ENCODE measurements around the gene TFF3.
A peak's percentile ranks its signal among the peaks of the same experiment; 100 is the strongest.

TFF3 gene

DNA sequence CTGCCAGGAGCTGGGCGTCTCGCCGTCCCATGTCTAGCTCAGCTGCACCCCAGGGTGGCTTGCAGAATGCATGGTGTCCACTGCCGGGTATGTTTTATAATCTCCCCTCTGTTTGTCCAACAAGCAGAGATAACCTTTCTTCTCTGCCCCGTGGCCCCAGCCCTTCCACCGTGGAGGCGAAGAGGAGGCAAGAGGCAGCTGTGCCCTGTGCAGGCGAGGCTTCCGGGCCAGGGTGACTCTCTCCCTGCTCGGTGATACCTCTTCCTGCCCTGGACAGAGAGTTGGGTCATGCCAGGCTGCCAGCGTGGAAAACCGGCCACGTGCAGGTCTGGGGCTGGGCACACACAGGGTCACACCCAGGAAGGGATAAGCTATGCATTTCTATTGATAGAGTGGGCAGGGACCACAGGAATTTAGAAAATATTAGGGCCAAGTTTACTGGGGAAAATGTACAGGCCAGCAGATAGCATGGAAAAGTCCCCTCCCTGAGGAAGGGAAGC lies 35.8 kb upstream of the TFF3 start, which contains the start of gene TFF2:
Gene TFF2, minus strand, starts transcription at position 68 of the 500 bp plus-strand sequence. Its CDS starts 37 bp downstream, at position 31.
- Mint-ChIP-seq H3K9me3 (peaks cover 9 to 26% of the 10 kb centered on the region in 2 donors), H3K27ac (no peak within 1 kb of the TSS)

DNA sequence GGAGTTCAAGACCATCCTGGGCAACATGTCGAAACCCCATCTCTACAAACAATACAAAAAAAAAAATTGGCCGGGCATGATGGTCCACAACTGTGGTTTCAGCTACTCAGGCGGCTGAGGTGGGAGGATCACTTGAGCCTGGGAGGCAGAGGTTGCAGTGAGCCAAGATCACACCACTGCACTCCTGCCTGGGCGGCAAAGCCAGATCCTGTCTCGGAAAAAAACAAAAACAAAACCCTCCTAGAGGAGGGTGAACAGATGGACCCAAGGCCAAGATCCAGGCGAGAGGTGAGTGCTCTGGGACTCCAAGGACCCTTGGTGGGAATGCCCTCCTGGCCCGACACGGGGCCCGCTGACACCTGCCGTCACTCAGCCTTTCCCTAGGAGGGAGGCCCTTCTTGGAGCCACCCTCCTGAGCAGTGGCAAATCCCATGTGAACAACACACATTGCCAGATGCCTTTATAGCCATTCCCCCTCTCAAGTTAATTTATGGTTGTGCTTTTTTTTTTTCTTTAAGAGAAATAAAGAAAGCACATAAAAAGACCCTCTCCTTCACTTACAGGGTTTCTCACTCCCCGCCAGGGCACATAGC lies 35.2 kb upstream of the TFF3 start:
- no peaks in the 10 kb centered on the region for H3K27me3 Mint-ChIP-seq
- no peak overlapping the region for H3K4me3 Mint-ChIP-seq
- no peak for ATAC-seq
- no peaks in the 10 kb centered on the region for H3K4me1 Mint-ChIP-seq
- H3K27ac Mint-ChIP-seq, result no peak overlapping the region
- peaks cover 9 to 22% of the 10 kb centered on the region in 2 donors for H3K9me3 Mint-ChIP-seq
- DNase-seq, result no peak

More for the DNA sequence above, 35.8 kb upstream of the TFF3 start, which contains the start of gene TFF2:
- Mint-ChIP-seq H3K4me1 (no peaks in the 10 kb centered on the region), H3K4me3 (no peak within 1 kb of the TSS), H3K27me3 (no peaks in the 10 kb centered on the region)
- ATAC-seq, result no peak
- DNase-seq, result no peak

DNA sequence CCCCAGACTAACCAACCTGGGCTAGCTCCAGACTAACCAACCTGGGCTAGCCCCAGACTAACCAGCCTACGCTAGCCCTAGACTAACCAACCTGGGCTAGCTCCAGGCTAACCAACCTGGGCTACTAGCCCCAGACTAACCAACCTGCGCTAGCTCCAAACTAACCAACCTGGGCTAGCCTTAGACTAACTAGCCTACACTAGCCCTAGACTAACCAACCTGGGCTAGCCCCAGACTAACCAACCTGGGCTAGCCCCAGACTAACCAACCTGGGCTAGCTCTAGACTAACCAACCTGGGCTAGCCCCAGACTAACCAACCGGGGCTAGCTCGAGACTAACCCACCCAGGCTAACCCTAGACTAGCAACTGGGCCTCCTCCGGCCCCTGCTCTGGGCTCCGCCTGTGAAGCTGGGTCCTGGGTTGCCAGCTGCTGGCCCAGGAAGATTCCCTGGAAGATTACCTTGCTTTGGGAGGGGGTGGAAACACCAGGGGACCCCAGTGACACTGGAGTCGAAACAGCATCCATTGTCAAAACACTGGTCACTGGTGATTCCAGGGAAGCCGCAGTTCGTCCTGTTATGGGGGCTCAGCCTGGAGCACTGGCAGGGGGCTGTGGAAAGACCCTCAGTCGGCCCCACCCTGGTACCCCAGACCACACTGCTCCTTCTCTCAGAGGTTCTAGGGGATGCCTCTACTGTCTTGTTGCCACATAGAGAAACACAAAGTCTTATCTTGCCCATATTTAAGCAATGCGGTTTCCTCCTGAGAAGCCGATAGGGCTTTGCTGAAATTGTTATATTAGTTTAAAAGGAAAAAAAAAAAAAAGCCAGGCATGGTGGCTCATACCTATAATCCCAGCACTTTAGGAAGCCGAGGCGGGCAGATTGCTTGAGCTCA lies 34.5 kb upstream of the TFF3 start:
- DNase-seq, result no peak
- Mint-ChIP-seq H3K27me3 (no peaks in the 10 kb centered on the region), H3K9me3 (peaks cover 5 to 15% of the 10 kb centered on the region in 2 donors), H3K4me1 (no peaks in the 10 kb centered on the region), H3K4me3 (no peak overlapping the region), H3K27ac (no peak overlapping the region)
- no peak for ATAC-seq

DNA sequence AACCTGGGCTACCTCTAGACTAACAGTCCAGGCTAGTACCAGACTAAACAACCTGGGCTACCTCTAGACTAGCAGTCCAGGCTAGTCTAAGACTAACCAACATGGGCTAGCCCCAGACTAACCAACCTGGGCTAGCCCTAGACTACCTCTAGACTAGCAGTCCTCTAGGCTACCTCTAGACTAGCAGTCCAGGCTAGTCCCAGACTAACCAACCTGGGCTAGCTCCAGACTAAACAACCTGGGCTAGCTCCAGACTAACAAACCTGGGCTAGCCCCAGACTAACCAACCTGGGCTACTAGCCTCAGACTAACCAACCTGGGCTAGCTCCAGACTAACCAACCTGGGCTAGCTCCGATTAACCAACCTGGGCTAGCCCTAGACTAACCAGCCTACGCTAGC lies 33.6 kb upstream of the TFF3 start:
- no peak for DNase-seq
- Mint-ChIP-seq H3K9me3 (peaks cover 4 to 10% of the 10 kb centered on the region in 2 donors), H3K27ac (no peak overlapping the region)

DNA sequence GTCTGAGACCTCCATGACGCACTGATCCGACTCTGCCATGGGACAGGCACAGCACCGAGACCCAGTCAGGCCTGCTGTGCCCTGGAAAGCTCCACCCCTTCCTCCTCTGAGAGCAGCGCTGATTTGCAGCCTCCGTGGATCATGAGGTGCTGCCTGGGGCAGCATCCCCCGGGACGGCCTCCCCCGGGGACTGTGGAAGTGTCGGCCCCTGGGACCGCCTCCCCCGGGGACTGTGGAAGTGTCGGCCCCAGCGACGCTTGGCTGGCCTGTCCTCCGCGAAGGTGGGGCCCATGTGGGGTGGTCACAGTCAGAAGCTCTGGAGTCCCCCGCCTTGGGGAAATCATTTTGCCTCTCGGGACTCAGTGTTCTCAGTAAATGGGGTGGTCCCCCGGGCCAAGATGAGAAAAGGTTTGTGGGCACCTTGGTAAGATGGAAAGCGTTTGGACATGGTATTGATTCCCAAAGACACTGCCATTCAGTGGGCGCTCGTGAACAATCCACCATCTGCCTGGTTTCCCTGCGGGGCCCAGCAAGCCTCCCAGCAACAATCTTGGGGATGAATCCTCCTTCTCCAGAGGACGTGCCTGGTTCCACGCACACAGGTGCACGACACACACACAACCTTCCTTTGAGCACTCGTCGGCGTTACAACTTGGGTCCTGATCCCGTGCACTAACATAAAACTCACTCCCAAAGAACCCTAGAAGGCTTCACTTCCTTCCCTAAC lies 32.6 kb upstream of the TFF3 start:
- Mint-ChIP-seq H3K4me1 (peaks cover 7% of the 10 kb centered on the region), H3K27me3 (no peaks in the 10 kb centered on the region), H3K4me3 (no peak overlapping the region), H3K9me3 (peaks cover 0 to under 1% of the 10 kb centered on the region in 2 donors), H3K27ac (no peak overlapping the region)
- ATAC-seq (no peak), DNase-seq (no peak)

More for the DNA sequence above, 33.6 kb upstream of the TFF3 start:
- H3K4me1 Mint-ChIP-seq, result no peaks in the 10 kb centered on the region
- no peak overlapping the region for H3K4me3 Mint-ChIP-seq
- no peaks in the 10 kb centered on the region for H3K27me3 Mint-ChIP-seq
- ATAC-seq, result no peak

DNA sequence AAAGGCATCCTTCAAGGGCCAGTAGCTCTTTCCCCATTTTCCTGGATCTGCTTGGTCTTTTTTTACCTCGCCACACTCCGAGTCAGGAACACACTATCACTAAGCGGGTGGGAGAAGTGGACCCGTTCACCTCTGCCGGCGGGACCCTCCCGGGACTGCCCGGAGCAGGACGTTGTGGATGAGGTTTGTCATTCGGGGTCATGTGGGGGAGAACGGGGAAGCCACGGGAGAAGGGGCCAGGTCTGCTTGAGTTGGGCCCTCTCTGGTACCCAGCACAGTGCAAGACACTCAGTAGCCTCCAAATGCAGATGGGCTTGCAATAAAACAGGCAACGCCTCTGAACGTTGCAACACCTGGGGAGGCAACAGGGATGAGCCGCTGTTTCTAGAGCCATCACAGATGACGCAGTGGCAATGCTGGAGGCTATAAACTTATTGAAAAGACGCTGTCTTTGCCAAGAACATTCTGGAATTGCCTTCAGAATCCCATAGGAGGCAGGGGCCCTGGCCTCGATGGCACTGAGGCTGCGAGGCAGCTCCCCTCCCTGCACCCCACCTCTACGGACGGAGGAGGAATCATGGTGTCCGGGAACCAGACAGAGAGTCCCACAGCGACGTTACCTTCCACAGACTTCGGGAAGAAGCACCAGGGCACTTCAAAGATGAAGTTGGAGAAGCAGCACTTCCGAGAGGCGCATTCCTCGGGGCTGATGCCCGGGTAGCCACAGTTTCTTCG lies 31.8 kb upstream of the TFF3 start:
- Mint-ChIP-seq H3K4me1 (peaks cover 7% of the 10 kb centered on the region), H3K27ac (no peak overlapping the region), H3K4me3 (no peak overlapping the region), H3K9me3 (no peaks in the 10 kb centered on the region), H3K27me3 (no peaks in the 10 kb centered on the region)
- no peak for ATAC-seq
- DNase-seq, result no peak

DNA sequence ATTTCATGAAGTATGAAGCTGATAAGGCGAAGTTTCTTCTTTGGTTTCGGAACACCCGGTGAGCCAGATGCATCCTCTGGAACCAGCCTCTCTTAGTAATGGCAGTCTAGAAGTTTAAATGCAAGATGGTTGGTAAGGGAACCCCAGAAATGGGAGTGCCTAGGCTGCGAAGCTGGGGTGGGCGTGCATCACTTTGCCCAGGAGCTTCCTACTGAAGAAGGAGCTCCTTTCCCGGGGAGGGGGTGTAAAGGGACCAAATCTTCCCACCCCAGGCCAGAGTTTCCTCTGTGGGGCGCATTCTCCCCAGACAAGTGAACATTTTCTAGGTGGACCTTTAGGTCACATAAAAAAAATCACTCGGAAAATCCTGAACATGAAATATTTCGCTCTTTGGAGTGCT lies 31.2 kb upstream of the TFF3 start:
- Mint-ChIP-seq H3K9me3 (no peaks in the 10 kb centered on the region), H3K27ac (no peak overlapping the region), H3K27me3 (no peaks in the 10 kb centered on the region), H3K4me3 (no peak overlapping the region), H3K4me1 (peaks cover 7% of the 10 kb centered on the region)
- ATAC-seq (no peak), DNase-seq (no peak)

DNA sequence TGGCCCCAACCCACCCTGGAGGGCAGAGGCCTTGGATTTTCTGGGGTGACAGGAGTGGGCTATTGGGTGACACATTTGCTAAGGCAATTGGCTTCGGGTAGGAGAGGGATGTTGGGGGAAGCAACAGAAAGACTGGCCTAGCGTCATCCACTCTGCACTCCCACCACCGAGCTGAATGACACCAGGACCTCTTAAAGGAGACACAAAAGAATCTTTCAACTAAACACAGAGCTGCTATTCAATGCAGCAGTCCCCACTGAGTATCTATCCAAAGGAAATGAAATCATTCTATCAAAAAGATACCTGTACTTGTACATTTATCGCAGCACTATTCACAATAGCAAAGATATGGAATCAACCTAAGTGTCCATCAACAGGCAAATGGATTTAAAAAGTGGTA lies 29.4 kb upstream of the TFF3 start:
- H3K9me3 Mint-ChIP-seq, result no peaks in the 10 kb centered on the region
- peaks cover 7% of the 10 kb centered on the region for H3K4me1 Mint-ChIP-seq
- ATAC-seq (no peak), DNase-seq (no peak)
- no peak overlapping the region for H3K4me3 Mint-ChIP-seq
- H3K27me3 Mint-ChIP-seq, result no peaks in the 10 kb centered on the region
- no peak overlapping the region for H3K27ac Mint-ChIP-seq

DNA sequence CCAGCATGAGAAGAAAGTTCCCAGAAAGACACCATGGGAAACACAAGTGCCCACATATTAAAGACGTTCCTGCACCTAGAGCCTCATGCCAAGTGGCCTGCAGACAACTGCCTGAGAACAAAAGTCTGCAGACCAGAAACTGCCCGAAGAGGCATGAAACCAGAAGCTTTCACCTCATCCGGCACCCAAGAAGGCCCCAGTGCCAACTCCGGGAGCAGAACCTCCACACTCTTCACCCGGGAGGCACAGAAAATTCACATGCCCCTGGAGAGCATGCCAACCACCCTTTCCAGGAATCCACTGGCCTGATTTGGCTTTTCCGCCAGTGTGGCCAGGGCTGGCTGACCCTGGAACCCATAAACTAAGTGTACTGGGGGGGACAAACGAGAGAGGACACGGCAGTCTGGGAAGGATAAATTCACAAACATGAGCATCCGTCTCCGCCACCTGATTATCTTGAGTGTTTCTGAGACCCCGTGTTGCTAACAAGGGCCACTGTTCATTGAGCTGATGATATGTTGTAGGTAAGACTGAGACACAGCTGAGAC lies 28.8 kb upstream of the TFF3 start:
- no peaks in the 10 kb centered on the region for H3K27me3 Mint-ChIP-seq
- no peaks in the 10 kb centered on the region for H3K9me3 Mint-ChIP-seq
- DNase-seq (no peak), ATAC-seq (no peak)
- no peak overlapping the region for H3K27ac Mint-ChIP-seq
- peaks cover 7% of the 10 kb centered on the region for H3K4me1 Mint-ChIP-seq
- H3K4me3 Mint-ChIP-seq, result no peak overlapping the region

DNA sequence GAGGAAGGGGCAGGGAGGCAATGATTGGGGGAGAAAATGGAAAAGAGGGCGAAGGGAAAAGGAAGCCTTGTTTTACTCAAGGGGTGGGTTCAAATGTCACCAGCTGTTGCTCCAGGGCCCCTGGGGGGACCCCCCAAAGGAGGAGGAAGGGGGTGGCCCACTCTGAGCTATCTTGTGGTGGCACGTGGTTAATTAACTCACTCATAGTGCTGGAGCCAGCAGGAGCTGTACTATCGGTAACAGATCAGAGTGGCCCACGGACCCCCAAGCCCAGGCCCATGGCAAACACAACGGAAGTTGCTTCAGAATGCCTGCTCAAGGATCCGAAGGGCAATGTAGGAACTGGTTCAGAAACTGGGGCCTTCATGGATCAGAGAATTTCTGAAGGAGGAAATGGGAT lies 28.3 kb upstream of the TFF3 start:
- Mint-ChIP-seq H3K27ac (peak overlapping the region in 1 of 2 donors; percentile 52), H3K27me3 (no peaks in the 10 kb centered on the region), H3K9me3 (no peaks in the 10 kb centered on the region), H3K4me1 (peaks cover 10% of the 10 kb centered on the region), H3K4me3 (no peak overlapping the region)
- DNase-seq (no peak), ATAC-seq (no peak)

DNA sequence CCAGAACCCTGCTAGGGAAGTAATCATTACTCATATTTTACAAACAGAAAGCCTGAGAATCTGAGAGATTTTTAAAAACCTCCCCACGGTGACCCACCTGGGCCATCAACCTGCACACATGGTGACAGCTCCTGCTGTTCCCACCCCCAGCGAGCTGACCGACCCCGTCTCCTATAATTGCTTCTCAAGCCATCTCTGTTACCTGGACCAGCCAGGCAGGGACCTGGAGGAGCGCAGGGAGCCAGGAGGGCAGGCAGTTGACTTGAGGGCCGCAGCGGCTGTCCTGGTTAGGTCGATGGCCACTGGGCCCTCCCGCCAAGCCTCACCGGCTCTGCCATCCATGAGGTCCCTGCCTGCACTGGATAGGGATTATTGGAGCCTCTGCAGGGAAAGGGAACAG lies 27.9 kb upstream of the TFF3 start:
- no peak overlapping the region for H3K27ac Mint-ChIP-seq
- ATAC-seq, result no peak

DNA sequence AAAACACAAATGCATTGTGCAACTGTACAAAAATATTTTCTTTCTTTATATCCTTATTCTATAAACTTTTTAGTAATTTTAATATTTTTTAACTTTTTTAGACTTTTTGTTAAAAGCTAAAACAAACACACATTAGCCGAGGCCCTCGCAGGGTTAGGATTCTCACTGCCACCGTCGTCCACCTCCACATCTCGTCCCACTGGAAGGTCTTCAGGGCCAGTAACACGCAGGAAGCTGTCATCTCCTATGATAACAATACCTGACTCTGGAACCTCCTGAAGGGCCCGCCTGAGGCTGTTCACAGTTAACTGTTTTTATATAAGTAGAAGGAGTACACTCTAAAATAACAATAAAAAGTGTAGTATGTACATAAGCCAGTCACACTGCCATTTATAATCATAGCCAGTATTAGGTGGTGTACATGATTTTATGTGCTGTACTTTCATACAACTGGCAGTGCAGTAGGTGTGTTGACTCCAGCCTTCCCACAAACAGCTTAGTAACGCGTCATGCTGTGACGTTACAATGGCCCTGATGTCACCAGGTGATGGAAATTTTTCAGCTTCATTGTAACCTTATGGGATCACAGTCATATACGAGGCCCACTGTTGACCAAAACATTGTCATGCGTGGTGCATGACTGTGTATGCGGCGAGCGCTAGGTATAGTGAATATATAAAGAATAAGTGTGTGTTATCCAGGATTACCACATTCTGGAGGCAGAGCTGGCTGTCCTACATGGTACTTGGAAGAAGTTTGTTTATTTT lies 26.8 kb upstream of the TFF3 start:
- Mint-ChIP-seq H3K4me1 (peaks cover 24% of the 10 kb centered on the region), H3K27ac (no peak overlapping the region), H3K9me3 (no peaks in the 10 kb centered on the region), H3K4me3 (no peak overlapping the region), H3K27me3 (no peaks in the 10 kb centered on the region)
- no peak for ATAC-seq
- no peak for DNase-seq

More for the DNA sequence above, 27.9 kb upstream of the TFF3 start:
- Mint-ChIP-seq H3K27me3 (no peaks in the 10 kb centered on the region), H3K4me1 (peaks cover 15% of the 10 kb centered on the region), H3K4me3 (no peak overlapping the region), H3K9me3 (no peaks in the 10 kb centered on the region)
- DNase-seq, result no peak

DNA sequence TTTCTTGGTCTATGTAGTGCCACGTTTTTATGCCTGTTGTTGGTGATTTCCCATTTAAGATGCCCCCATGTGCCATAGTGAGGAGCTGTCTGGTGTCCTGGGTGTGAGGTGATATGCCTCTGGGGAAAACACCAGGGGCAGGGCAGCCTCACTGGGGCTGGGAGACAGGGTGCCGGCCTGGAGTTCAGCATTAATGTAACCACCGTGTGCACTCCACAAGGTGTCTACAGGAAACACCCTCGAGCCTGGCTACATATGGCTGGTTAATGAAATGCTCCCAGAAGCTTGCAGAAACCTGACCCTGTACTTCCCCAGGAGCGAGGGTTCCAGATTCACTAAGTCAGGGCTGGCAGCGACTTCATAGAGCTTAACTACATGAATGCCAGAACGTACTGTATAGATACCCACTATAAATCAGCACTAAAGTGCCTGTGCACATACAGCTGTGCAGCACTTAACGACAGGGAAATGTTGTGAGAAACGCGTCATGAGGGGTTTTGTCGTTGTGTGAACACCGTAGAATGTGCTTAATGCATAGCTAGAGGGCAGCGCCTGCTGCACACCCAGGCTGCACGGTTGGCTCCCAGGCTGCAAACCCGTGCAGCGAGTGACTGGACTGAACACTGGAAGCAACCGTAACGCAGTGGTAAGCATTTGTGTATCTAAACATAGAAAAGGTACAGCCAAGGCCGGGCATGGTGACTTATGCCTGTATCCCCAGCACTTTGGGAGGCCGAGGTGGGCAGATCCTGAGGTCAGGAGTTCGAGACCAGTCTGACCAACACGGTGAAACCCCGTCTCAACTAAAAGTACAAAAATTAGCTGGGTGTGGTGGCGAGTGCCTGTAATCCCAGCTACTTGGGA lies 25.2 kb upstream of the TFF3 start:
- no peak for DNase-seq

More for the DNA sequence above, 25.2 kb upstream of the TFF3 start:
- ATAC-seq, result no peak
- peaks cover 24% of the 10 kb centered on the region for H3K4me1 Mint-ChIP-seq
- no peaks in the 10 kb centered on the region for H3K27me3 Mint-ChIP-seq
- H3K9me3 Mint-ChIP-seq, result no peaks in the 10 kb centered on the region
- no peak overlapping the region for H3K27ac Mint-ChIP-seq
- no peak overlapping the region for H3K4me3 Mint-ChIP-seq
